ENCODE measurements around the gene PFAS. TPM values are rescaled to one million over a fixed set of nuclear protein-coding genes. Genes with fewer than 3 reads are reported as not detected.

PFAS gene
- total RNA-seq, 1 experiment from 2014 or later: 228 TPM

GRCh38 chr17:8237886-8238285, 11.2 kb upstream of the PFAS start:
- Histone ChIP-seq H2BK15ac (ENCODE audit: low read depth, low read length) (no peak overlapping the region), H2BK5ac (ENCODE audit: insufficient read length, low read length) (no peak overlapping the region), H2AFZ (ENCODE audit: low read length) (no peak overlapping the region), H3K4me1 (ENCODE audit: insufficient read depth, low read length) (no peaks in the 10 kb centered on the region), H4K20me1 (ENCODE audit: control insufficient read depth, insufficient read depth, insufficient read length) (no peaks in the 10 kb centered on the region), H2BK120ac (ENCODE audit: low read depth, low read length, poor library complexity, severe bottlenecking) (no peak overlapping the region), H4K8ac (replicated peaks; ENCODE audit: insufficient read length, low read depth, low read length) (no peak overlapping the region), H3K4me2 (ENCODE audit: insufficient read depth, insufficient read length, low read length) (no peak overlapping the region), H3K4ac (ENCODE audit: low read depth, low read length) (no peak overlapping the region), H4K5ac (ENCODE audit: insufficient read length, low read depth, low read length) (no peak overlapping the region), H2AK5ac (ENCODE audit: insufficient read length, low read length) (no peak overlapping the region), H2BK20ac (ENCODE audit: low read depth, low read length, poor library complexity, severe bottlenecking) (no peak overlapping the region), H3K14ac (ENCODE audit: insufficient read depth, low read length) (no peak overlapping the region), H4K91ac (ENCODE audit: insufficient read length, low read depth, low read length) (no peak overlapping the region), H3K27ac (ENCODE audit: insufficient read length, low read depth, low read length) (no peak overlapping the region), H3K79me1 (ENCODE audit: insufficient read depth, low read depth, low read length, poor library complexity, severe bottlenecking) (no peaks in the 10 kb centered on the region), H3K79me2 (ENCODE audit: insufficient read depth, low read length) (no peaks in the 10 kb centered on the region), H3K9ac (ENCODE audit: extremely low read depth, insufficient read length, low read length) (no peak overlapping the region), H3K9me3 (ENCODE audit: control insufficient read depth, low read depth, low read length) (no peaks in the 10 kb centered on the region), H3T11ph (ENCODE audit: low read length) (no peak overlapping the region), H3K56ac (ENCODE audit: insufficient read length, low read depth, low read length) (no peak overlapping the region), H2BK12ac (ENCODE audit: insufficient read length, low read depth, low read length) (no peak overlapping the region), H3K27me3 (ENCODE audit: insufficient read depth, low read length) (no peaks in the 10 kb centered on the region), H3K18ac (ENCODE audit: insufficient read length, low read depth, low read length) (no peak overlapping the region), H3K23ac (ENCODE audit: insufficient read length, low read depth, low read length) (no peak overlapping the region), H3K23me2 (ENCODE audit: insufficient read length, low read depth, low read length, poor library complexity, severe bottlenecking) (no peaks in the 10 kb centered on the region)
- no peaks in the 10 kb centered on the region for H3K27me3 Mint-ChIP-seq (ENCODE audit: low read depth)
- H3K36me3 Mint-ChIP-seq (ENCODE audit: insufficient read depth in 1 of 3, low read depth in 3 of 3): peaks cover 36 to 69% (median 64%) of the 10 kb centered on the region in 3 experiments
- no peak overlapping the region; a peak in 1 of 7 replicates for H3K27ac Mint-ChIP-seq
- no peaks in the 10 kb centered on the region for H3K4me1 Mint-ChIP-seq
- no peak for TF ChIP-seq CTCF (conservative IDR thresholded peaks at IDR 0.05)
- H3K9me3 Mint-ChIP-seq: no peaks in the 10 kb centered on the region
- H3K4me3 Mint-ChIP-seq: no peak overlapping the region
- WGBS (ENCODE audit: extremely low coverage, insufficient read length, low lambda C conversion rate): no CpG with 5 or more reads among the region's 4 CpGs
- no peak for DNase-seq

All from H9 (cell line).